Mesenchymal stem cell (in vitro differentiated cells and primary cell): ENCODE measurements around the gene AVPR2.
A peak's percentile ranks its signal among the peaks of the same experiment; 100 is the strongest.

ENCODE experiments used
- DNase-seq: peaks from one replicate; pipeline ENCODE4 v3.0.0-alpha.2; 2013
- H2AFZ ChIP-seq: one replicate; pipeline ENCODE4 v1.6.1; 2013; ENCODE audit warnings: low read depth, mild to moderate bottlenecking, control low read depth, inconsistent platforms, low read length, moderate library complexity
- H2AK5ac ChIP-seq: 2 replicates; pipeline ENCODE4 v1.6.1; 2013; ENCODE audit warnings: low read length, moderate library complexity, mild to moderate bottlenecking, inconsistent platforms; ENCODE audit not compliant: severe bottlenecking
- H2BK120ac ChIP-seq: one replicate; pipeline ENCODE4 v1.6.1; 2013; ENCODE audit warnings: low read depth, mild to moderate bottlenecking, inconsistent platforms, low read length, moderate library complexity
- H2BK12ac ChIP-seq, 2 experiments: one replicate each; pipeline ENCODE4 v1.6.1; 2013; ENCODE audit warnings: inconsistent platforms in 2 of 2, low read length in 2 of 2, mild to moderate bottlenecking in 2 of 2, moderate library complexity in 2 of 2, control low read depth in 1 of 2
- H2BK15ac ChIP-seq: one replicate; pipeline ENCODE4 v1.6.1; 2013; ENCODE audit warnings: mild to moderate bottlenecking, low read depth, inconsistent platforms; ENCODE audit not compliant: poor library complexity, severe bottlenecking
- H2BK5ac ChIP-seq: 2 replicates; pipeline ENCODE4 v1.6.1; 2013; ENCODE audit warnings: low read depth, mild to moderate bottlenecking, low read length, control low read depth, inconsistent platforms; ENCODE audit not compliant: poor library complexity, severe bottlenecking
- H3K14ac ChIP-seq, 2 experiments: one replicate each; pipeline ENCODE4 v1.6.1; 2013; ENCODE audit warnings: inconsistent platforms in 2 of 2, low read length in 2 of 2, control low read depth in 1 of 2, mild to moderate bottlenecking in 1 of 2, moderate library complexity in 1 of 2
- H3K18ac ChIP-seq, 2 experiments: one replicate each; pipeline ENCODE4 v1.6.1; 2013; ENCODE audit warnings: inconsistent platforms in 2 of 2, low read length in 2 of 2, control low read depth in 1 of 2, low read depth in 1 of 2, mild to moderate bottlenecking in 1 of 2
- H3K23ac ChIP-seq, 2 experiments: one replicate each; pipeline ENCODE4 v1.6.1; 2013; ENCODE audit warnings: inconsistent platforms in 2 of 2, low read length in 2 of 2, mild to moderate bottlenecking in 2 of 2, moderate library complexity in 2 of 2, control low read depth in 1 of 2
- H3K27ac ChIP-seq: 2 replicates; pipeline ENCODE4 v1.5.1; 2013; ENCODE audit warnings: mild to moderate bottlenecking, moderate library complexity, low read length, control low read depth, inconsistent platforms; ENCODE audit not compliant: poor library complexity, severe bottlenecking
- H3K27me3 ChIP-seq, 2 experiments: 2 replicates each; pipeline versions ENCODE4 v1.6.1 to v1.7.0; 2013; ENCODE audit warnings: low read length in 2 of 2, mild to moderate bottlenecking in 2 of 2, moderate library complexity in 2 of 2, control low read depth in 1 of 2, inconsistent platforms in 1 of 2; ENCODE audit not compliant: control insufficient read depth in 1 of 2, insufficient read depth in 1 of 2
- H3K36me3 ChIP-seq, 2 experiments: 2 replicates each; pipeline versions ENCODE4 v1.6.1 to v1.7.0; 2013; ENCODE audit warnings: low read length in 2 of 2, control low read depth in 1 of 2, inconsistent platforms in 1 of 2, low read depth in 1 of 2, mild to moderate bottlenecking in 1 of 2; ENCODE audit not compliant: insufficient read depth in 2 of 2, control insufficient read depth in 1 of 2
- H3K4ac ChIP-seq, 2 experiments: one replicate each; pipeline ENCODE4 v1.6.1; 2013; ENCODE audit warnings: inconsistent platforms in 2 of 2, low read length in 2 of 2, mild to moderate bottlenecking in 2 of 2, moderate library complexity in 2 of 2, control low read depth in 1 of 2, low read depth in 1 of 2
- H3K4me1 ChIP-seq: 2 replicates; pipeline ENCODE4 v1.6.1; 2013; ENCODE audit warnings: low read depth, low read length, control low read depth; ENCODE audit not compliant: control insufficient read depth, insufficient read depth
- H3K4me2 ChIP-seq: 2 replicates; pipeline ENCODE4 v1.6.1; 2013; ENCODE audit warnings: low read length, mild to moderate bottlenecking, inconsistent platforms; ENCODE audit not compliant: poor library complexity, severe bottlenecking
- H3K4me3 ChIP-seq, 2 experiments: 2 replicates each; pipeline versions ENCODE4 v1.5.1 to v1.7.0; 2013; ENCODE audit warnings: low read length in 2 of 2, mild to moderate bottlenecking in 2 of 2, control low read depth in 1 of 2, low read depth in 1 of 2; ENCODE audit not compliant: insufficient read depth in 1 of 2
- H3K79me1 ChIP-seq: replicated peaks from 2 replicates; pipeline ENCODE4 v1.6.1; 2013; ENCODE audit warnings: mild to moderate bottlenecking, control low read depth, low read length, inconsistent platforms; ENCODE audit not compliant: poor library complexity, severe bottlenecking
- H3K9ac ChIP-seq: 2 replicates; pipeline ENCODE4 v1.7.0; 2013; ENCODE audit warnings: mild to moderate bottlenecking, low read length, moderate library complexity
- H3K9me3 ChIP-seq: 2 replicates; pipeline ENCODE4 v1.7.0; 2013; ENCODE audit warnings: mild to moderate bottlenecking, low read length; ENCODE audit not compliant: control insufficient read depth
- H4K8ac ChIP-seq: one replicate; pipeline ENCODE4 v1.6.1; 2013; ENCODE audit warnings: inconsistent platforms, mild to moderate bottlenecking, low read length, moderate library complexity
- H4K91ac ChIP-seq: one replicate; pipeline ENCODE4 v1.6.1; 2013; ENCODE audit warnings: mild to moderate bottlenecking, low read length, inconsistent platforms
- WGBS: methylation state at CpG from one replicate; pipeline ENCODE4 v1.1.7; 2013; ENCODE audit warnings: mixed read lengths; 5-methylcytosine and 5-hydroxymethylcytosine counted together

AVPR2 gene

GRCh38 chrX:153941336-153942252 lies 37.1 kb downstream of the AVPR2 start:
- peaks cover 12% of the 10 kb centered on the region for H3K4me1 ChIP-seq
- no peak overlapping the region for H3K23ac ChIP-seq
- H4K8ac ChIP-seq, result no peak overlapping the region
- H3K4me3 ChIP-seq, result peak overlapping the region in 1 of 2 experiments; percentile 46
- no peaks in the 10 kb centered on the region for H3K79me1 ChIP-seq
- H3K27me3 ChIP-seq, result peaks cover 0 to 14% of the 10 kb centered on the region in 2 experiments
- no peak overlapping the region for H2AK5ac ChIP-seq
- no peak overlapping the region for H2AFZ ChIP-seq
- H3K36me3 ChIP-seq, result peaks cover 0 to 6% of the 10 kb centered on the region in 2 experiments
- H3K18ac ChIP-seq, result peak overlapping the region in 1 of 2 experiments; percentile 24
- no peak overlapping the region for H2BK15ac ChIP-seq
- H3K14ac ChIP-seq, result no peak overlapping the region
- no peaks in the 10 kb centered on the region for H3K9me3 ChIP-seq
- WGBS, result 75% methylated on average over 9 of the region's 23 CpGs
- DNase-seq, result no peak
- no peak overlapping the region for H4K91ac ChIP-seq
- H3K27ac ChIP-seq, result no peak overlapping the region
- no peak overlapping the region for H2BK5ac ChIP-seq
- H3K9ac ChIP-seq, result peak overlapping the region; percentile 54
- no peak overlapping the region for H3K4me2 ChIP-seq
- H2BK120ac ChIP-seq, result no peak overlapping the region
- no peak overlapping the region for H2BK12ac ChIP-seq
- no peak overlapping the region for H3K4ac ChIP-seq

- Histone ChIP-seq H3K4me2 (peak within 1 kb of the TSS; percentile 47), H3K18ac (peak within 1 kb of the TSS; percentile 54 to 97), H3K4ac (peak within 1 kb of the TSS; percentile 98 to 99), H3K36me3 (peaks cover 15 to 26% of the 10 kb centered on the region in 2 experiments), H3K9me3 (no peaks in the 10 kb centered on the region), H3K4me1 (peaks cover 21% of the 10 kb centered on the region), H3K9ac (peak within 1 kb of the TSS; percentile 51), H2AFZ (peak within 1 kb of the TSS; percentile 36), H2AK5ac (no peak within 1 kb of the TSS), H3K79me1 (no peaks in the 10 kb centered on the region), H2BK12ac (peak within 1 kb of the TSS; percentile 39 to 96), H2BK15ac (peak within 1 kb of the TSS; percentile 93), H3K27ac (no peak within 1 kb of the TSS), H4K91ac (peak within 1 kb of the TSS; percentile 94), H3K4me3 (no peak within 1 kb of the TSS), H3K23ac (no peak within 1 kb of the TSS), H4K8ac (peak within 1 kb of the TSS; percentile 90), H2BK5ac (no peak within 1 kb of the TSS), H3K14ac (peak within 1 kb of the TSS in 1 of 2 experiments; percentile 91), H2BK120ac (peak within 1 kb of the TSS; percentile 79), H3K27me3 (peaks cover 0 to 14% of the 10 kb centered on the region in 2 experiments)
- 42% methylated on average over 19 of the region's 31 CpGs for WGBS
- DNase-seq, result no peak
These were observed 39.8 kb downstream of the AVPR2 start, which contains the start of gene RENBP for GRCh38 chrX:153944140-153944799. RENBP (minus strand) TSS chrX:153944643; CDS start chrX:153944610, 33 bp downstream.

- H2BK15ac ChIP-seq, result no peak overlapping the region
- H4K8ac ChIP-seq, result peak overlapping the region; percentile 52
- H3K4me2 ChIP-seq, result peak overlapping the region; percentile 47
- no peak overlapping the region for H3K9ac ChIP-seq
- no peak overlapping the region for H4K91ac ChIP-seq
- H2AFZ ChIP-seq, result peak overlapping the region; percentile 36
- peaks cover 0 to 10% of the 10 kb centered on the region in 2 experiments for H3K27me3 ChIP-seq
- no peak overlapping the region for H2BK5ac ChIP-seq
- no peak overlapping the region for H2BK120ac ChIP-seq
- no peaks in the 10 kb centered on the region for H3K79me1 ChIP-seq
- no peaks in the 10 kb centered on the region for H3K9me3 ChIP-seq
- no peak overlapping the region for H3K14ac ChIP-seq
- no peak overlapping the region for H3K4me3 ChIP-seq
- peaks cover 20 to 31% of the 10 kb centered on the region in 2 experiments for H3K36me3 ChIP-seq
- H3K27ac ChIP-seq, result no peak overlapping the region
- no peak overlapping the region for H3K23ac ChIP-seq
- H2BK12ac ChIP-seq, result peak overlapping the region in 1 of 2 experiments; percentile 96
- H2AK5ac ChIP-seq, result no peak overlapping the region
- H3K4ac ChIP-seq, result no peak overlapping the region
- H3K4me1 ChIP-seq, result peaks cover 26% of the 10 kb centered on the region
- 66% methylated on average over 6 of the region's 6 CpGs for WGBS
- DNase-seq, result no peak
- H3K18ac ChIP-seq, result peak overlapping the region in 1 of 2 experiments; percentile 21
These were observed 40.3 kb downstream of the AVPR2 start for GRCh38 chrX:153944800-153945150.
